Lower lobe of right lung (tissue), 2 donors: Measurements from ENCODE around the gene YIF1A. TPM values are rescaled to one million over a fixed set of nuclear protein-coding genes. Genes with fewer than 3 reads are reported as not detected.

Source experiments
- ATAC-seq, 2 donors: fragments of 200-7000 bp; cut with Tn5 transposase; one replicate each; pipeline ENCODE4 v1.9.1; 2020 to 2022; ENCODE audit warnings: mild to moderate bottlenecking in 2 of 2, moderate library complexity in 2 of 2
- DNase-seq: peaks from one replicate; pipeline ENCODE4 v3.0.0-alpha.2; 2020
- H3K27ac ChIP-seq: fragments of 200-600 bp; one replicate; pipeline ENCODE4 v1.8.0; 2022
- H3K27me3 ChIP-seq: fragments of 200-600 bp; one replicate; pipeline ENCODE4 v1.8.0; 2022; ENCODE audit warnings: low read depth
- H3K36me3 ChIP-seq: fragments of 200-600 bp; one replicate; pipeline ENCODE4 v1.8.0; 2022; ENCODE audit warnings: mild to moderate bottlenecking
- H3K4me1 ChIP-seq: fragments of 200-600 bp; one replicate; pipeline ENCODE4 v1.8.0; 2022
- H3K4me3 ChIP-seq: fragments of 200-600 bp; one replicate; pipeline ENCODE4 v1.8.0; 2022; ENCODE audit warnings: mild to moderate bottlenecking
- H3K9me3 ChIP-seq: fragments of 200-600 bp; one replicate; pipeline ENCODE4 v1.8.0; 2022
- CTCF ChIP-seq: fragments of 200-600 bp; IDR thresholded peaks from one replicate; pipeline ENCODE4 v1.8.0; 2022; ENCODE audit warnings: antibody characterized with exemption, mild to moderate bottlenecking
- intact Hi-C: fragments of 100-400 bp; cut with DNase I; formaldehyde crosslinking; loops from one replicate; pipeline ENCODE4 v1.11.0; 2022
- total RNA-seq: library from RNA; stranded (reverse); fragmentation: NEBNext Ultra II Directional; extraction: Animal tissue kit (Norgen Biotek cat#: 25700); gene quantifications from one replicate; pipeline ENCODE4 v1.2.1, GENCODE V29; 2021
- donor health status: DM: no; HTN: yes; CAD: no; lungs with severe emphysema.

The YIF1A gene
- total RNA-seq, 1 donor from 2014 or later: 67.8 TPM

- ATAC-seq (no peak), DNase-seq (no peak)
- Histone ChIP-seq H3K27me3 (peaks cover 39% of the 10 kb centered on the region), H3K4me3 (no peak overlapping the region), H3K36me3 (no peaks in the 10 kb centered on the region), H3K9me3 (no peaks in the 10 kb centered on the region), H3K4me1 (peaks cover 11% of the 10 kb centered on the region), H3K27ac (no peak overlapping the region)
- intact Hi-C loops: no loop called here
- TF ChIP-seq CTCF: no peak
These were observed 6.0 kb upstream of the YIF1A start for GRCh38 chr11:66294626-66295620.

GRCh38 chr11:66293777-66294625, 5.1 kb upstream of the YIF1A start:
- Histone ChIP-seq H3K27me3 (peaks cover 39% of the 10 kb centered on the region), H3K4me1 (peaks cover 16% of the 10 kb centered on the region)

GRCh38 chr11:66293352-66293751, 4.4 kb upstream of the YIF1A start:
- Histone ChIP-seq H3K4me3 (no peak overlapping the region), H3K27ac (no peak overlapping the region), H3K36me3 (no peaks in the 10 kb centered on the region), H3K9me3 (no peaks in the 10 kb centered on the region), H3K27me3 (peaks cover 39% of the 10 kb centered on the region), H3K4me1 (peaks cover 16% of the 10 kb centered on the region)
- TF ChIP-seq CTCF: no peak
- ATAC-seq (no peak), DNase-seq (no peak)
- intact Hi-C loops: no loop called here

More at GRCh38 chr11:66293777-66294625, 5.1 kb upstream of the YIF1A start:
- no peak overlapping the region for H3K27ac ChIP-seq
- no peak for DNase-seq
- intact Hi-C loops: no loop called here
- no peak for ATAC-seq
- no peaks in the 10 kb centered on the region for H3K36me3 ChIP-seq
- no peaks in the 10 kb centered on the region for H3K9me3 ChIP-seq
- no peak overlapping the region for H3K4me3 ChIP-seq
- no peak for TF ChIP-seq CTCF

- Histone ChIP-seq H3K4me3 (peak overlapping the region; percentile 51), H3K27ac (no peak overlapping the region), H3K4me1 (peaks cover 22% of the 10 kb centered on the region), H3K27me3 (peaks cover 39% of the 10 kb centered on the region), H3K9me3 (no peaks in the 10 kb centered on the region), H3K36me3 (no peaks in the 10 kb centered on the region)
- DNase-seq: no peak
- intact Hi-C loops: no loop called here
- ATAC-seq: no peak
- no peak for TF ChIP-seq CTCF
These were observed 3.8 kb upstream of the YIF1A start for GRCh38 chr11:66292543-66293332.
